Keratinocyte (primary cell): ENCODE measurements around the gene SHC3.

Experiments
- CTCF ChIP-seq, 3 experiments: IDR thresholded peaks in 1 of 3; conservative IDR thresholded peaks in 1 of 3; optimal IDR thresholded peaks in 1 of 3; 2 replicates in 2 of 3; 3 replicates in 1 of 3; pipeline versions ENCODE3 to v1.5.1; 2011; ENCODE audit warnings: low read length in 3 of 3, mild to moderate bottlenecking in 3 of 3, moderate library complexity in 2 of 3, control low read depth in 1 of 3, inconsistent platforms in 1 of 3; ENCODE audit not compliant: insufficient read depth in 2 of 3; ENCODE audit errors: extremely low read depth in 1 of 3
- EZH2 ChIP-seq: IDR thresholded peaks from one replicate; pipeline ENCODE4 v1.6.1; 2012; ENCODE audit warnings: inconsistent platforms, mild to moderate bottlenecking, low read length, moderate library complexity

GRCh38 chr9:89014153-89014552, 164.5 kb downstream of the SHC3 start:
- TF ChIP-seq CTCF (optimal IDR thresholded peaks at IDR 0.05 in 1 of 3, IDR thresholded peaks at IDR 0.05 in 1 of 3, conservative IDR thresholded peaks at IDR 0.05 in 1 of 3; ENCODE audit: extremely low read depth in 1 of 3, insufficient read depth in 2 of 3, low read length in 3 of 3) (no peak), EZH2 (no peak)
